SK-N-SH treated with all-trans-retinoic acid at 6 μM for 48 hours (cell line): ENCODE data around the gene GATA5.

Experiments used
- ATAC-seq: fragments of 200-7000 bp; cut with Tn5 transposase; 3 replicates; pipeline ENCODE4 v1.9.1; 2020; ENCODE audit warnings: mild to moderate bottlenecking, moderate library complexity
- ARNTL ChIP-seq: fragments of 450-650 bp; formaldehyde crosslinking; IDR thresholded peaks from 2 replicates; pipeline ENCODE4 v1.5.0; 2020; ENCODE audit warnings: low read depth, mild to moderate bottlenecking, moderate library complexity, borderline replicate concordance
- CSDC2 ChIP-seq: fragments of 250-450 bp; sonication (Bioruptor Pico); IDR thresholded peaks from 2 replicates; pipeline ENCODE4 v1.5.0; 2020; ENCODE audit warnings: mild to moderate bottlenecking, moderate library complexity
- ISL1 ChIP-seq: fragments of 250-450 bp; sonication (Bioruptor Pico); IDR thresholded peaks from 2 replicates; pipeline ENCODE4 v2.1.2; 2022; ENCODE audit warnings: mild to moderate bottlenecking, moderate library complexity
- OSR1 ChIP-seq: fragments of 250-450 bp; sonication (Bioruptor Pico); IDR thresholded peaks from 2 replicates; pipeline ENCODE4 v1.8.0; 2022; ENCODE audit warnings: moderate library complexity, mild to moderate bottlenecking, inconsistent platforms
- RARB ChIP-seq: fragments of 250-450 bp; sonication (Bioruptor Pico); IDR thresholded peaks from 2 replicates; pipeline ENCODE4 v1.8.0; 2021; ENCODE audit warnings: mild to moderate bottlenecking, moderate library complexity
- SNAI2 ChIP-seq: fragments of 250-450 bp; sonication (Bioruptor Pico); IDR thresholded peaks from 2 replicates; pipeline ENCODE4 v1.5.0; 2020; ENCODE audit warnings: mild to moderate bottlenecking, moderate library complexity
- TCF4 ChIP-seq: fragments of 250-450 bp; sonication (Bioruptor Pico); IDR thresholded peaks from 2 replicates; pipeline ENCODE4 v1.8.0; 2021; ENCODE audit warnings: mild to moderate bottlenecking, moderate library complexity, borderline replicate concordance
- TOX ChIP-seq: fragments of 250-450 bp; sonication (Bioruptor Pico); IDR thresholded peaks from 2 replicates; pipeline ENCODE4 v1.8.0; 2021; ENCODE audit warnings: mild to moderate bottlenecking, moderate library complexity, borderline replicate concordance
- ZC3H10 ChIP-seq: fragments of 250-450 bp; sonication (Bioruptor Pico); IDR thresholded peaks from 2 replicates; pipeline ENCODE4 v1.5.1; 2021; ENCODE audit warnings: mild to moderate bottlenecking, moderate library complexity
- ZFP30 ChIP-seq: fragments of 450-650 bp; formaldehyde crosslinking; IDR thresholded peaks from 2 replicates; pipeline ENCODE4 v1.5.0; 2022; ENCODE audit warnings: mild to moderate bottlenecking, moderate library complexity
- ZNF565 ChIP-seq: fragments of 450-650 bp; formaldehyde crosslinking; conservative IDR thresholded peaks from 2 replicates; pipeline ENCODE4 v1.5.0; 2020; ENCODE audit warnings: low read depth, mild to moderate bottlenecking, moderate library complexity
- ZNF70 ChIP-seq: fragments of 450-650 bp; formaldehyde crosslinking; IDR thresholded peaks from 2 replicates; pipeline ENCODE4 v1.5.0; 2020; ENCODE audit warnings: mild to moderate bottlenecking, moderate library complexity
- ZNF8 ChIP-seq: fragments of 450-650 bp; formaldehyde crosslinking; IDR thresholded peaks from 2 replicates; pipeline ENCODE4 v1.5.0; 2020; ENCODE audit warnings: mild to moderate bottlenecking, moderate library complexity
- TF ChIP-seq, protein P1 (sequence below): fragments of 250-450 bp; sonication (Bioruptor Pico); IDR thresholded peaks from 2 replicates; pipeline ENCODE4 v1.8.0; 2020; ENCODE audit warnings: mild to moderate bottlenecking, moderate library complexity, borderline replicate concordance
- TF ChIP-seq, protein P2 (sequence below): fragments of 250-450 bp; sonication (Bioruptor Pico); IDR thresholded peaks from 2 replicates; pipeline ENCODE4 v1.8.0; 2021; ENCODE audit warnings: low read depth, mild to moderate bottlenecking, moderate library complexity, borderline replicate concordance
- TF ChIP-seq, protein P3 (sequence below): fragments of 250-450 bp; sonication (Bioruptor Pico); IDR thresholded peaks from 2 replicates; pipeline ENCODE4 v1.5.0; 2020; ENCODE audit warnings: mild to moderate bottlenecking, moderate library complexity
- TF ChIP-seq, protein P4 (sequence below): fragments of 250-450 bp; sonication (Bioruptor Pico); IDR thresholded peaks from 2 replicates; pipeline ENCODE4 v1.5.1; 2020; ENCODE audit warnings: low read depth, mild to moderate bottlenecking, moderate library complexity

The GATA5 gene

DNA sequence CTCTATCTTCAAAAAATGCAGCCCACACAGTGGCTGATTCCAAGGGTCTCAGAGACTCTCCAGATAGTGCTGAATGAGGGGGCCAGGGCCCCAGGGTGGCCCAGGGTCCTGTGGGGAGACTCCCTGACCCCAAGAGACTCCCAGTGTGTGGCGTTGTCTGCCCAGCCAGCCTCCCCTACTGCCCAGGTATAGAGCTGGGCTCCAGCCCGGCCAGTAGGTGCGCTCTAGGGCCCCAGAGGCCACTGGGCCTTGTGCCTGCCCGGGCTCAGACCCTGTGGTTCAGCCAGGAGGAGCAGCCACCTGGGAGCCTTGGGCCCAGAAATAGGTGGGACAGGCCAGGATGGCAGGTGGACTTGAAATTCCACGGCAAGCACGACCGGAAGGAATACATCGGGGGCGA lies 30.3 kb upstream of the GATA5 start:
- no peak for ATAC-seq
- TF ChIP-seq ZNF70 (CRISPR knock-in tag) (no peak), ZC3H10 (CRISPR knock-in tag) (no peak), ISL1 (no peak), ZNF565 (no peak), CSDC2 (CRISPR knock-in tag) (no peak)
- TF ChIP-seq, protein P1, sequence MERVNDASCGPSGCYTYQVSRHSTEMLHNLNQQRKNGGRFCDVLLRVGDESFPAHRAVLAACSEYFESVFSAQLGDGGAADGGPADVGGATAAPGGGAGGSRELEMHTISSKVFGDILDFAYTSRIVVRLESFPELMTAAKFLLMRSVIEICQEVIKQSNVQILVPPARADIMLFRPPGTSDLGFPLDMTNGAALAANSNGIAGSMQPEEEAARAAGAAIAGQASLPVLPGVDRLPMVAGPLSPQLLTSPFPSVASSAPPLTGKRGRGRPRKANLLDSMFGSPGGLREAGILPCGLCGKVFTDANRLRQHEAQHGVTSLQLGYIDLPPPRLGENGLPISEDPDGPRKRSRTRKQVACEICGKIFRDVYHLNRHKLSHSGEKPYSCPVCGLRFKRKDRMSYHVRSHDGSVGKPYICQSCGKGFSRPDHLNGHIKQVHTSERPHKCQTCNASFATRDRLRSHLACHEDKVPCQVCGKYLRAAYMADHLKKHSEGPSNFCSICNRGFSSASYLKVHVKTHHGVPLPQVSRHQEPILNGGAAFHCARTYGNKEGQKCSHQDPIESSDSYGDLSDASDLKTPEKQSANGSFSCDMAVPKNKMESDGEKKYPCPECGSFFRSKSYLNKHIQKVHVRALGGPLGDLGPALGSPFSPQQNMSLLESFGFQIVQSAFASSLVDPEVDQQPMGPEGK: no peak
- TF ChIP-seq, all 23 proteins: peak for 0

DNA sequence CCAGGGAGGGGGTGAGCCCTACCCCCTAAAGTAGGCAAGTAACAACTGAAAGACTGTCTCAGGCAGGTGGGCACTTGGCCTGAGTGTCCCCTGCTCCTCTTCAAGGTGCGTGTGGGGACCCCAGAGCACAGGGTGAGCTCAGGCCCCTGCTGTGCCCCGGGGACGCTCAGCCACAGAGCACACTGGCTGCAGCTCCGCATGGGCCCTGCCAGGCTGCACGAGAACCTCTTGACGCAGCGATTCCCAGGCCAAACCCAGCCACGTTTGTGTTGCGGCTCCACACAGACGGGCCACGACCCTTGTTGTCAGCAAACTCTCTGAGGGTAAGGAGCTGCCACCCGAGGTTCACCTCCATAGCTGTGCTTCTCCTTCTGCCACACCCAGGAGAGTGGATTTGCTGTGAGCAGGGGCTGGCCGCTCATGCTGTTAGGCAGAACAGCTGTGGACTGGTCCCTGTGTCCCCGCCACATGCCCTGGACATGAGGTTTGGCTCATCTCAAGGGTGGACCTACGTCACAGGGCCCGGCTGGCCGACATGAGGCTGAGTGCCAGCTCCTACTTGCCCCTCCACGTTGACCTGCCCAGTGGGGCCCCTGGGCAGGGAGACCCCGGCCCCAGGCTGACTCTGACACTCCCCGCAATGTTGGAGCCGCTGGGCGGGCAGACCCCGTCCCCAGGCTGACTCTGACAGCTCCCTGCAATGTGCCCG lies 29.7 kb upstream of the GATA5 start:
- no peak for ATAC-seq
- TF ChIP-seq, protein P2, sequence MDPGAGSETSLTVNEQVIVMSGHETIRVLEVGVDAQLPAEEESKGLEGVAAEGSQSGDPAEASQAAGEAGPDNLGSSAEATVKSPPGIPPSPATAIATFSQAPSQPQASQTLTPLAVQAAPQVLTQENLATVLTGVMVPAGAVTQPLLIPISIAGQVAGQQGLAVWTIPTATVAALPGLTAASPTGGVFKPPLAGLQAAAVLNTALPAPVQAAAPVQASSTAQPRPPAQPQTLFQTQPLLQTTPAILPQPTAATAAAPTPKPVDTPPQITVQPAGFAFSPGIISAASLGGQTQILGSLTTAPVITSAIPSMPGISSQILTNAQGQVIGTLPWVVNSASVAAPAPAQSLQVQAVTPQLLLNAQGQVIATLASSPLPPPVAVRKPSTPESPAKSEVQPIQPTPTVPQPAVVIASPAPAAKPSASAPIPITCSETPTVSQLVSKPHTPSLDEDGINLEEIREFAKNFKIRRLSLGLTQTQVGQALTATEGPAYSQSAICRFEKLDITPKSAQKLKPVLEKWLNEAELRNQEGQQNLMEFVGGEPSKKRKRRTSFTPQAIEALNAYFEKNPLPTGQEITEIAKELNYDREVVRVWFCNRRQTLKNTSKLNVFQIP: no peak
- no peak for TF ChIP-seq ZC3H10 (CRISPR knock-in tag)
- no peak for TF ChIP-seq ISL1
- TF ChIP-seq ZNF8: no peak

DNA sequence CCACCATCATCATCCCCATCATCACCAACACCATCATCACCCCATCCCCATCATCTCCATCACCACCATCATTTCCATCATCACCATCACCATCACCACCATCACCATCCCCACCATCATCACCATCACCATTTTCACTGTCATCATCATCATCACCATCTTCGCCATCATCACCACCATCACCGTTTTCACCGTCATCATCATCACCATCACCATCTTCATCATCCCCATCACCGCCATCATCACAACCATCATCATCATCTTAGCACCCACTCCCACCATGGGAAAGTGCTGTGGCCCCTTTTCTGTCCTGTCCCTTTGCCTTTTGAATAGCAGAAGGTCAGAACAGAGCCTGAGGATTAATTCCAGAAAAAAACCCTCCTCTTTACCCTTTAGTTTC lies 28.5 kb upstream of the GATA5 start:
- no peak for ATAC-seq
- TF ChIP-seq OSR1 (CRISPR knock-in tag) (no peak), ZNF565 (no peak), TOX (CRISPR knock-in tag) (no peak), ISL1 (no peak)

DNA sequence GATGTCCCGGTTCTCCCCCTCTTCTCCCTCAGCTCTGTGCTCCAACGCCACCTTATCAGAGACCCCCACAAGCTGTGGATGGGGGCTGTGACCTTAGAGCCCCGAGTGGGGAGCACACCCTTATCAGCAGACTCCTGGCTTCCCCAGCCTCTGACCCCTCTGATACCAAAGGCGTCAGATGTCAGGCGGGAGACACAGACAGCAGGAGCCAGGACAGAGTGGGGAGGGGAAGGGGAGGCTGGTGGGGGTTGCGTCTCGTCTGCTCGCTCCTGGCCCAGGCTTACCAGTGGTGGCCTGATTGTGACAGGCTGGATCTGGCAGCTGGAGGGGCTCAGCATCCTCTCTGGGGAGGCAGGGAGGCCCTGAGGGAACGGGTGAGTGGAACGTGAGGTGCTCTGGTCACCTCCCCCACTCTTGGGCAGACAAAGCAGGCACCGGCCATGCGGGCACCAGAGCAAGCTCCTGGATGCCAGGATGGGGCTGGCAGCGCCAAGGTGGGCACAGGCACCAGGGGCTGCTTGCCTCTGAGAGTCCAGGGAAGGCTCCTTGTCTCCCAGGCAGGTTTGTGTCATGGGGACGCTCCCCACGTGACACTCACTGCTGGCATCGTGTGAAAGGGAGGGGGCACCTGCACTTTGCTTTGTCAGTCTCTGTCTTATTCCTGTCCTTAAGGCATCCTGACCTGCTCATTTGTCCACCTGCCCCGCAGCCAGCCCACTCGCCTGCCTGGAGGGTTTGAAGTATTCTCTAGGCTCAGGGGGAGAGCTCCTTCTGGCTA lies 27.8 kb upstream of the GATA5 start:
- ATAC-seq: no peak
- TF ChIP-seq CSDC2 (CRISPR knock-in tag) (no peak), SNAI2 (CRISPR knock-in tag) (no peak), ARNTL (CRISPR knock-in tag) (no peak), ZC3H10 (CRISPR knock-in tag) (no peak), TCF4 (CRISPR knock-in tag) (no peak), ZFP30 (CRISPR knock-in tag) (no peak), RARB (CRISPR knock-in tag) (no peak), ZNF70 (CRISPR knock-in tag) (no peak)
- TF ChIP-seq, protein P3, sequence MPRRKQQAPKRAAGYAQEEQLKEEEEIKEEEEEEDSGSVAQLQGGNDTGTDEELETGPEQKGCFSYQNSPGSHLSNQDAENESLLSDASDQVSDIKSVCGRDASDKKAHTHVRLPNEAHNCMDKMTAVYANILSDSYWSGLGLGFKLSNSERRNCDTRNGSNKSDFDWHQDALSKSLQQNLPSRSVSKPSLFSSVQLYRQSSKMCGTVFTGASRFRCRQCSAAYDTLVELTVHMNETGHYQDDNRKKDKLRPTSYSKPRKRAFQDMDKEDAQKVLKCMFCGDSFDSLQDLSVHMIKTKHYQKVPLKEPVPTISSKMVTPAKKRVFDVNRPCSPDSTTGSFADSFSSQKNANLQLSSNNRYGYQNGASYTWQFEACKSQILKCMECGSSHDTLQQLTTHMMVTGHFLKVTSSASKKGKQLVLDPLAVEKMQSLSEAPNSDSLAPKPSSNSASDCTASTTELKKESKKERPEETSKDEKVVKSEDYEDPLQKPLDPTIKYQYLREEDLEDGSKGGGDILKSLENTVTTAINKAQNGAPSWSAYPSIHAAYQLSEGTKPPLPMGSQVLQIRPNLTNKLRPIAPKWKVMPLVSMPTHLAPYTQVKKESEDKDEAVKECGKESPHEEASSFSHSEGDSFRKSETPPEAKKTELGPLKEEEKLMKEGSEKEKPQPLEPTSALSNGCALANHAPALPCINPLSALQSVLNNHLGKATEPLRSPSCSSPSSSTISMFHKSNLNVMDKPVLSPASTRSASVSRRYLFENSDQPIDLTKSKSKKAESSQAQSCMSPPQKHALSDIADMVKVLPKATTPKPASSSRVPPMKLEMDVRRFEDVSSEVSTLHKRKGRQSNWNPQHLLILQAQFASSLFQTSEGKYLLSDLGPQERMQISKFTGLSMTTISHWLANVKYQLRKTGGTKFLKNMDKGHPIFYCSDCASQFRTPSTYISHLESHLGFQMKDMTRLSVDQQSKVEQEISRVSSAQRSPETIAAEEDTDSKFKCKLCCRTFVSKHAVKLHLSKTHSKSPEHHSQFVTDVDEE (CRISPR knock-in tag): no peak
- TF ChIP-seq, protein P4, sequence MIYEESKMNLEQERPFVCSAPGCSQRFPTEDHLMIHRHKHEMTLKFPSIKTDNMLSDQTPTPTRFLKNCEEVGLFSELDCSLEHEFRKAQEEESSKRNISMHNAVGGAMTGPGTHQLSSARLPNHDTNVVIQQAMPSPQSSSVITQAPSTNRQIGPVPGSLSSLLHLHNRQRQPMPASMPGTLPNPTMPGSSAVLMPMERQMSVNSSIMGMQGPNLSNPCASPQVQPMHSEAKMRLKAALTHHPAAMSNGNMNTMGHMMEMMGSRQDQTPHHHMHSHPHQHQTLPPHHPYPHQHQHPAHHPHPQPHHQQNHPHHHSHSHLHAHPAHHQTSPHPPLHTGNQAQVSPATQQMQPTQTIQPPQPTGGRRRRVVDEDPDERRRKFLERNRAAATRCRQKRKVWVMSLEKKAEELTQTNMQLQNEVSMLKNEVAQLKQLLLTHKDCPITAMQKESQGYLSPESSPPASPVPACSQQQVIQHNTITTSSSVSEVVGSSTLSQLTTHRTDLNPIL: no peak
- TF ChIP-seq, protein P2: no peak
